ENCODE measurements around the gene GHRH.
A peak's percentile ranks its signal among the peaks of the same experiment; 100 is the strongest.

Gene GHRH

GRCh38 chr20:37283530-37284195 is 22.0 kb upstream of the GHRH start:
- no peak overlapping the region for H3K4me3 ChIP-seq (replicated peaks; ENCODE audit: low read depth, low read length)
- no peak for TF ChIP-seq CTCF (IDR thresholded peaks at IDR 0.05; ENCODE audit: low read depth, low read length, missing control alignments)
- DNase-seq (ENCODE audit: extremely low read depth, low read depth) = no peak

DNA sequence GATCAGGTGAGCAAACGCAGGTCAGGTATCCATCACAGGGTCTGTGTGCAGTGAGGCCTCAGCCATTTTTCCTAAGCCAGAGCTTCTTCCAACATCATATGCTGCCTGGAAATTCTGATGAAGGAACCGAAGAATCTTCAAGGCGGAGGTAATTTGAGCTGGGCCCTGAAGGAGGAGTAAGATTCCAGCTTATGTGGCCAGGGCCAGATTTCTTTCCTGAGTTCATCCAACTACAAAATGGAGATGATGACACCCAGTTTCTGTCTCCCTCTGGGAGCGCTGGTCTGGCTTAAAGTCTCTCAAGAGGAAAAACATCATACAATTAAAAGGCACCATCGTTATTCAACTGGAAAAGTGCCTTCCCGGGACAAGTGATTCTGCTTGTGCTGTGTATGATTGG is 20.9 kb upstream of the GHRH start:
- DNase-seq (ENCODE audit: extremely low read depth, low read depth) = no peak
- TF ChIP-seq CTCF (IDR thresholded peaks at IDR 0.05; ENCODE audit: low read depth, low read length, missing control alignments) = peak; percentile 52
- no peak overlapping the region for H3K4me3 ChIP-seq (replicated peaks; ENCODE audit: low read depth, low read length)

DNA sequence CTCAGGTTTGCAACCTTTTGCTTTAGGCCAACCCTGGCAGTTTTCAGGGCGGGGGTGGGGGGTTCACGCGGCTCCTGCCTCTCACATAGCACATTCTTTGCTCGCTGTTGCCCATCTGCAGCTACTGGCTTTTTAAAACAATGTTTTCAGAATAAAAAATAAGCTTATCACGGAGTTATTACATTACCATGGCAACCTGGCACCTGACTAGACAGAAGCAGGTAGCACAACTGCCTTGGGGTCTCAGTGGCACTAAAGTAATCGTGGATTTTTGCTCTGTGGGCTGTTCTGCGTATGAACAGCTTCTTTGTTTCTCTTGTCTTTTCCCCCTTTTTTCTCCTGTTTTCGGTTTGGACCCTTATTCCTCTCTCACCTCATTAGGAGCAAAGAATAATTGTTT is 18.8 kb upstream of the GHRH start:
- DNase-seq (ENCODE audit: extremely low read depth, low read depth) = no peak
- TF ChIP-seq CTCF (IDR thresholded peaks at IDR 0.05; ENCODE audit: low read depth, low read length, missing control alignments) = no peak

GRCh38 chr20:37279820-37280219 is 18.2 kb upstream of the GHRH start:
- no peak overlapping the region for H3K4me3 ChIP-seq (replicated peaks; ENCODE audit: low read depth, low read length)
- no peak for TF ChIP-seq CTCF (IDR thresholded peaks at IDR 0.05; ENCODE audit: low read depth, low read length, missing control alignments)
- DNase-seq (ENCODE audit: extremely low read depth, low read depth) = no peak

More for the DNA sequence above, 18.8 kb upstream of the GHRH start:
- H3K4me3 ChIP-seq (replicated peaks; ENCODE audit: low read depth, low read length) = no peak overlapping the region

DNA sequence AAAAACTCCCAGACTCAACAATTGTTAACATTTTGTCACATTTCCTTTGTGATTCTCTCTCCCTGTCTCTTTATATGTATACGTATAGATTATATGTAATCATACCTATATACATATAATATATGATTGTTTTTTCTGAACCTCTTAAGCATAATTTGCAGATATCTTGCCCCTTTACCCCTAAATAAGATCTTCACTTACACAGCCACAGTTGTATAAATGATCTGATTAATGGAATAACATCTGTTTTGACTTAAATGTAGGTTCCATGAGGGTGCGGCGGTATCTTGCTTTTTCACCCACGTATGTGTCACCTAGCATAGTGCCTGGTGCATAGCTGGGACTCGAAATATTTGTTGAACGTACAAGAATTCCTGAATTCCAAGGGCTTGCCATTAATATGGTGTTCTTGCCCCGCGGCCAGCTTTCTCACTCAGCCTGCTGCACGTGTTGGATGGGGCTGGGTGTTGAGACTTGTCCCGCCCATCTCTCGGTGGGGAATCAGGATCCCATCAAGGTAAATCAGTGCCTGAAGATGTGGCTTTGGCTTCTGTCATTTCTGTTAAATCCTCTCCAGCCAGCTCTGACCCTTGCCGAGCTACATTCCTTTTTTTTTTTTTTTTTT is 17.5 kb upstream of the GHRH start:
- TF ChIP-seq CTCF (IDR thresholded peaks at IDR 0.05; ENCODE audit: low read depth, low read length, missing control alignments) = no peak
- H3K4me3 ChIP-seq (replicated peaks; ENCODE audit: low read depth, low read length) = no peak overlapping the region
- DNase-seq (ENCODE audit: extremely low read depth, low read depth) = no peak

DNA sequence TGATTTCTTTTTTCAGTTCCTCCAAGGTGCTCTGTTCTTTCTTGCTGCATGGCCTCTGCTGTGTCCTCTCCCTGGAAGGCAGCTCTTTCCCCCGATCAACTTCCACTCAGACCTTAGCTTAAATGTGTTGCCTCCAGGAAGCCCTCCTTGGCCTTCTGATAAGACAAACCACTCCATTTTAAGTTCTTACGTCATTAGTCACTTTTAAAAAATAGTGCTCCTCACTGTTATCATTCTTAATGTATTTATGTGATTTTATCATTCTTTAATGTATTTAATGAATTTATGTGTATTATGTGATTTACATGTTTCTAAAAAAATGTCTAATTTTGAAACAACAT is 15.6 kb upstream of the GHRH start:
- no peak for TF ChIP-seq CTCF (IDR thresholded peaks at IDR 0.05; ENCODE audit: low read depth, low read length, missing control alignments)
- DNase-seq (ENCODE audit: extremely low read depth, low read depth) = no peak
- no peak overlapping the region for H3K4me3 ChIP-seq (replicated peaks; ENCODE audit: low read depth, low read length)
